Measurements from ENCODE around the gene OR10A3.
"Not testable (repeated sequence)": the region's sequence is repeated elsewhere in the genome, so short reads cannot be mapped to it uniquely, and the experiment has no call there.

OR10A3 gene, protein sequence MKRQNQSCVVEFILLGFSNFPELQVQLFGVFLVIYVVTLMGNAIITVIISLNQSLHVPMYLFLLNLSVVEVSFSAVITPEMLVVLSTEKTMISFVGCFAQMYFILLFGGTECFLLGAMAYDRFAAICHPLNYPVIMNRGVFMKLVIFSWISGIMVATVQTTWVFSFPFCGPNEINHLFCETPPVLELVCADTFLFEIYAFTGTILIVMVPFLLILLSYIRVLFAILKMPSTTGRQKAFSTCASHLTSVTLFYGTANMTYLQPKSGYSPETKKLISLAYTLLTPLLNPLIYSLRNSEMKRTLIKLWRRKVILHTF

GRCh38 chr11:7941608-7942007, at the start of gene OR10A3:
TSS of gene OR10A3 (minus strand) at chr11:7941708. CDS start at chr11:7939520, 2,188 bp downstream.
- DNase-seq = no peak
- in situ Hi-C loops (cut with MboI; ENCODE audit: low pct_unique_long_range_greater_than_20kb, low sequenced_read_pairs) = no loop called here

- in situ Hi-C loops (cut with MboI; ENCODE audit: low pct_unique_long_range_greater_than_20kb, low sequenced_read_pairs) = not testable (repeated sequence)
These were observed 46.0 kb upstream of the OR10A3 start for GRCh38 chr11:7987560-7987883.

GRCh38 chr11:7986768-7987559, 45.5 kb upstream of the OR10A3 start, which contains the start of gene EIF3F:
TSS of gene EIF3F (plus strand) at chr11:7987337. CDS start at chr11:7987353, 16 bp downstream.
- in situ Hi-C loops (cut with MboI; ENCODE audit: low pct_unique_long_range_greater_than_20kb, low sequenced_read_pairs) = no loop called here
- peak; percentile 99 for DNase-seq

More at GRCh38 chr11:7987560-7987883, 46.0 kb upstream of the OR10A3 start:
- DNase-seq = not testable (repeated sequence)

- no peak for DNase-seq
- in situ Hi-C loops (cut with MboI; ENCODE audit: low pct_unique_long_range_greater_than_20kb, low sequenced_read_pairs) = no loop called here
These were observed 42.5 kb upstream of the OR10A3 start for GRCh38 chr11:7983832-7984590.

DNA sequence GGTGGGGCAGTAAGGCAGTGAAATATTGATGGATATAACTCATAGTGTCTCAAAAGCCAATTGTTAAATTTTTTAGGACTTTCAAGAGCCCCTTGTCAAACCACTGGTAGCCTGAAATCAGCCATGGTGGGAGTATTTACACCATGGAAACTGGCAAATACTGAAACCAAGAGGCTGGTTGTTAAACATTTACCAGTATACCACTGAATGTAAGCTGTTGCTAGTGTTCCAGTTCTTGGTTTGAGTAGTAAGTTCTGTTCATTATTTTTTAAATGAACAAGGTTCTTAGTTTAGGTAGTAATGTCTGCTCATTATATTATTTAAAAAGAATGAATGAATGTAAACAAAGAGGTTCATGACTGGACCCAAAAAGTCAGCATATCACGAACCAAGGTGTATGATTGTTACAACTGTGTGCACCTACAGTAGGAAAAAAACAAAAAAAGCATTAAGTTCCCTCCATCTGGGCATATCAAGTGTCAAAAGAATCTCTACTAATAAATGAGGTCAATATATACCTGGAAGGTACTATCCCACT, 41.1 kb upstream of the OR10A3 start:
- DNase-seq = no peak
- in situ Hi-C loops (cut with MboI; ENCODE audit: low pct_unique_long_range_greater_than_20kb, low sequenced_read_pairs) = no loop called here

DNA sequence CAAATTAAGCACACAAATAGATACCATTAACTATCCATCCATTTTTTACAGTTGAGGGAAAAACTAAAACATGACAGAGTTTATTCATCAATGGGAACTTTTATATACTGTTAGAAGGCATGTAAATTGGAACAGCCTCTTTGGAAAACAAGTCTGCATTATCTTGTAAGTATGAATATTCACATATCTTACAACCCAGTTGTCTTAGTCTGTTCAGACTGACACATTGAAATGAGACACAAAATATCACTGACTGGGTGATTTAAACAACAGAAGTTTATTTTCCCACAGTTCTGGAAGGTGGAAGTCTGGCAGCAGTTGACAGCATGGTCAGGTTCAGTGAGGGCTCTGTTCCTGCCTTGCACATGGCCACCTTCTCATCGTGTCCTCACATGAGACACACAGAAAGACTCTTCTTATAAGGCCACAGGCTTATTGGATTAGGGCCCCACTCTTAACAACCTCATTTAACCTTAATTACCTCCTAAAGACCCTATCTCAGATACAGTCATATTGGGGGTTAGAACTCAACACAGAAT, 40.2 kb upstream of the OR10A3 start:
- no peak for DNase-seq

GRCh38 chr11:7977232-7977917, 35.9 kb upstream of the OR10A3 start:
- in situ Hi-C loops (cut with MboI; ENCODE audit: low pct_unique_long_range_greater_than_20kb, low sequenced_read_pairs) = no loop called here
- DNase-seq = no peak

More for the DNA sequence above, 40.2 kb upstream of the OR10A3 start:
- in situ Hi-C loops (cut with MboI; ENCODE audit: low pct_unique_long_range_greater_than_20kb, low sequenced_read_pairs) = no loop called here

GRCh38 chr11:7974668-7975067, 33.2 kb upstream of the OR10A3 start:
- no peak for DNase-seq

DNA sequence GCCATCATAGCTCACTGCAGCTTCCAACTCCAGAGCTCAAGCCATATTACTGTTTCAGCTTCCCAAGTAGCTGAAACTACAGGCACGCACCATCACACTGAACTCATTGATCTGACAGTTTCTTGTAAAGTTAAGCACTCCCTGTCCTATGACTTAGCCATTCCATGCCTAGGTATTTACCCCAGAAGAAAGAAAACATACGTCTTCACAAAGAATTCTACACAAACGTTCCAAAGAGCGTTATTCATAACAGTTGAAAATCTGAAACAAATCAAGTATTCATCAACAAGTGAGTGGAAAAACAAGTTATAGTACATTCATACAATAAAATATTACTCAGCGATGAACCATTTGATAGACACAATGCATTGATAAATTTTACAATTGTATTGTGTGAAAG, 31.5 kb upstream of the OR10A3 start:
- in situ Hi-C loops (cut with MboI; ENCODE audit: low pct_unique_long_range_greater_than_20kb, low sequenced_read_pairs) = no loop called here
- DNase-seq = no peak

More at GRCh38 chr11:7974668-7975067, 33.2 kb upstream of the OR10A3 start:
- in situ Hi-C loops (cut with MboI; ENCODE audit: low pct_unique_long_range_greater_than_20kb, low sequenced_read_pairs) = no loop called here

- no peak for DNase-seq
- in situ Hi-C loops (cut with MboI; ENCODE audit: low pct_unique_long_range_greater_than_20kb, low sequenced_read_pairs) = no loop called here
These were observed 30.3 kb upstream of the OR10A3 start for GRCh38 chr11:7971846-7972245.

GRCh38 chr11:7969756-7970646, 28.5 kb upstream of the OR10A3 start:
- DNase-seq = no peak
- in situ Hi-C loops (cut with MboI; ENCODE audit: low pct_unique_long_range_greater_than_20kb, low sequenced_read_pairs) = no loop called here

DNA sequence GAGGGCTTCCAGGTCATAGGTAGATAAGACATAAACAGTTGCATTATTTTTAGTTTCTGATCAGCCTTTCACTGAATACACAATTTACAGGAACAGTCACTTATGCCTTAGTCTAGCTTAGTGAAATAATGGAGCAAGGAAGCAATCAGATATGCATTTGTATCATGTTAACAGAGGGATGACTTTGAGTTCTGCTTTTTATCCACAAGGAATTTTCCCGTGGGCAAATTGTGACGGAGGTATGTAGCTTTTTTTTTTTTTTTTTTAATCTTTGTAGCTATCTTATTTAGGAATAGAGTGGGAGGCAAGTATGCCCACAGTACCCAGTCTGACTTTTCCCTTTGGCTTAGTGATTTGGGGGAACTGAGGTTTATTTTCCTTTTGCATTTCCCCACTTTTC, 27.2 kb upstream of the OR10A3 start:
- DNase-seq = no peak
- in situ Hi-C loops (cut with MboI; ENCODE audit: low pct_unique_long_range_greater_than_20kb, low sequenced_read_pairs) = no loop called here

- in situ Hi-C loops (cut with MboI; ENCODE audit: low pct_unique_long_range_greater_than_20kb, low sequenced_read_pairs) = no loop called here
- DNase-seq = no peak
These were observed 26.3 kb upstream of the OR10A3 start for GRCh38 chr11:7967826-7968225.

DNA sequence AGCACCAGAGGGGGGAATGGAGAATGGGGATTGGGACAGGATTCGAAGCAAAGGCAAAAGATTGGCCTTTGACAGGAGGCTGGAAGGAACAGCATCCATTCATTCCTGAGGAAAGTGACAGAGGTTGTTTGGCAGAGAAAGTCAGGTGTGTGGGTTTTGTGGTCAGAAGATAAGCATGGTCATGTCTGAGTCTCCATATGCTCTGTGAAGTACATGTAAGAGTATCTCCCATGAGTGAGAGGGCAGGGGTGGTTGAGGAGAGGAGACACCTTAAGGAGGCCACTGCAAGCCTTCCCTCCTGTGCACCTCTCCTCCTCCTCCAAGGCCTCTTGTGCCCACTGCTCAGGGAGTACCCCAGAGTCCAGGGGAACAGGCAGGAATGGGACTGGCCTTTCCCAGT, 25.6 kb upstream of the OR10A3 start:
- no peak for DNase-seq
- in situ Hi-C loops (cut with MboI; ENCODE audit: low pct_unique_long_range_greater_than_20kb, low sequenced_read_pairs) = no loop called here

GRCh38 chr11:7965386-7965785, 23.9 kb upstream of the OR10A3 start, which contains the start of gene NLRP10:
TSS of gene NLRP10 (minus strand) at chr11:7965447. CDS start at chr11:7963495, 1,952 bp downstream.
- in situ Hi-C loops (cut with MboI; ENCODE audit: low pct_unique_long_range_greater_than_20kb, low sequenced_read_pairs) = no loop called here

GRCh38 chr11:7964873-7965272, 23.4 kb upstream of the OR10A3 start:
- no peak for DNase-seq
- in situ Hi-C loops (cut with MboI; ENCODE audit: low pct_unique_long_range_greater_than_20kb, low sequenced_read_pairs) = no loop called here

More at GRCh38 chr11:7965386-7965785, 23.9 kb upstream of the OR10A3 start, which contains the start of gene NLRP10:
- no peak for DNase-seq

GRCh38 chr11:7964261-7964660, 22.8 kb upstream of the OR10A3 start:
- DNase-seq = no peak
- in situ Hi-C loops (cut with MboI; ENCODE audit: low pct_unique_long_range_greater_than_20kb, low sequenced_read_pairs) = no loop called here

GRCh38 chr11:7955191-7955590, 13.7 kb upstream of the OR10A3 start:
- DNase-seq = no peak
- in situ Hi-C loops (cut with MboI; ENCODE audit: low pct_unique_long_range_greater_than_20kb, low sequenced_read_pairs) = no loop called here

All from KBM-7 (cell line).